GM21529 (cell line): ENCODE data around the gene SLC22A23.
A peak's percentile ranks its signal among the peaks of the same experiment; 100 is the strongest.
"Not testable (repeated sequence)": the region's sequence is repeated elsewhere in the genome, so short reads cannot be mapped to it uniquely, and the experiment has no call there.

Experiments
- ATAC-seq: cut with Tn5 transposase; IDR thresholded peaks from one replicate; pipeline ENCODE4 v1.9.1; 2021; ENCODE audit not compliant: unreplicated experiment

The SLC22A23 gene

DNA sequence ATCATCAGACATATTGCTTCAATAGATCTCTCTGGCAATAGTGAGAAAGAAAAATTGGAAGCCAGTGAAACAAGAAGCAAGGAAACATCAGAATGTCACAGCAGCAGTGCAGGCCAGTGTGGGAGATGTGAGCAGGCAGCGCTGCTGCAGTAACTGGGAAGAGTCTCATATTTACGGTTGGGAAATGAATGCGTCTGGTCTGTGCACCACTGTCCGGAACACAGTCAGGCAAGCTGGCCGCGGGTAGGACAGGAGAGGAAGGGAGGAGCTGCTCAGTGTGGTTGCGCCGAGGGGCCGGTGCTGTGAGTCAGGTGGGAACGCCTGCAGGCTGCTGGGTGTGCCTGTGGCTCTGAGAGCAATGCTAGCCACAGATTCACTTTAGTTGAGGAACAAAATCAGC, 204.5 kb downstream of the SLC22A23 start:
- no peak for ATAC-seq

DNA sequence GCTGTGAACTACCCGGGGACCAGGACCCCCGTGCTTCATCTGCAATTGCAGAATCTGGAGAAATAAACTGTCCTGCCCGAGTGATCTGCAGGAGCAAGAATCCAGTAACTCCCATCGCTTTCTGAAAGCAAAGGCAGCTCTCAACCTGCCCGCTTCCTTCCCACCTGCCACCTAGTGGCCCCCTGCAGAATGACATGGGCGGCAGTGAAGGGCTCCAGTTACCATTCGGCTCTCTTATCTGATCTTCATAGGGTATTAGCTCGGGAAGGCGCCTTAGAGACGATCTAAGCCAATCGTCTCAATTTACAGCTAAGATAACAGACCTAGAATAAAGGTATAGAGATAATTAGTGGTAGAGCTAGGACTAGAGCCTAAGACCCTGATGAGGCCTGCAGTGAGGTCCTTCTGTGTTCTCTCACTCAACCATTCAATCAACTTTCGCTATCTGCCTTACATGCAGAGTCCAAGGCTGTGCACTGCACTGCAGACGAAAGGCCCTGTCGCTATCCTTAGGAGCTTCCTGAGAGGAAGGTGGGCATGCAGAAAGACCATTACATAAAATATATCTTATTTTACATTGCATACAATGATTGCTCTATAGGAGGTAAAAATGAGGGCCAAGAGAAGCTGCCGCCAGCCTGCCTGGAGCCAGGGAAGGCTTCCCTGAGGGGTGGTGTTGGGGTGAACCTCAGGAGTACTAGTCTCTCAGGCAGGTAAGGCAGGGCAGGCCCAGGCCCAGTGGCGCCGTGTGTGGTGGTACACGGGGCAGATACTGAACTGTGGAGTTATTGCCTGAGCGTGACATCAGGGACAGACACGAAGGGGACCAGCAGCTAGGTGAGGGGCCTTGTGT, 205.2 kb downstream of the SLC22A23 start:
- peak; percentile 72 for ATAC-seq

DNA sequence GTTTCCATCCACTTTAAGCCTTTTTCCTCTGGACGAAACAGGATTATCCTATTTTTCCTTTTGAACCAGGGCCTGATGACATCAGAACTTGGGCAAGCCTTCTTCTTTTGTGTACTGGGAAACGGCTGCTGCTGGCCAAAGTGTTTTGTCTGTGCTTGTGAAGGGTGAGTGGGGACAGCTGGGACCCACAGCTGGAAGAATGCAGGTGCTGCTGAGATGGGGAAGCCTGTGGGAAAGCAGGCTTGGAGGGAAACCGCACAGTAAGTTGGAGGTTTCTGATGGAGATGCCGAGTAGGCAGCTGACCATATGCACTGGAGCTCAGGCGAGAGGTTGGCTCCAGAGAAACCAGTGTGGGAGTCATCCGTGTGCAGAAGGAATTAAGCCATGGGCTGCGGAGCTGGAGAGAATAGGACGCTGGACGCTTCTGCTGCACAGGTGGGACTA, 206.6 kb downstream of the SLC22A23 start:
- ATAC-seq: no peak

DNA sequence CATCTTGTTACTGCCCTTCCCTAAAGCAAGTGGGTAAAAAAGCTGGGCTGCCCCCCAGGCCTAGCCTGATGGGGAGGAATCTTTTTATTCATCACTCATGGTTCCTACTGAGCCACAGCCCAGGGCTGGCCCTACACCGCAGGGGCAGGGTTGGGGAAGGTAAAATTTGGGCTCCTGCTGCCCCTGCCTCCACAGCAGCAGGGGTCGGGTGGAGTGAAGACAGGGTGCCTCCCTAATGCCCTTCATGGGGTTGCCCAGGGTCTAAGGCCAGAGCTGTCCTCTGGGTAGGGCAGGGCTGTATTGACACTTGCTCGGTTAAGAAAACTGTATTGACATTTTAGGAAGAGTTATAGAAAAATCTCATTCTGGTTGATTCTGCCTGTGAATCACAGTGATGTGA, 207.0 kb downstream of the SLC22A23 start:
- ATAC-seq: no peak

DNA sequence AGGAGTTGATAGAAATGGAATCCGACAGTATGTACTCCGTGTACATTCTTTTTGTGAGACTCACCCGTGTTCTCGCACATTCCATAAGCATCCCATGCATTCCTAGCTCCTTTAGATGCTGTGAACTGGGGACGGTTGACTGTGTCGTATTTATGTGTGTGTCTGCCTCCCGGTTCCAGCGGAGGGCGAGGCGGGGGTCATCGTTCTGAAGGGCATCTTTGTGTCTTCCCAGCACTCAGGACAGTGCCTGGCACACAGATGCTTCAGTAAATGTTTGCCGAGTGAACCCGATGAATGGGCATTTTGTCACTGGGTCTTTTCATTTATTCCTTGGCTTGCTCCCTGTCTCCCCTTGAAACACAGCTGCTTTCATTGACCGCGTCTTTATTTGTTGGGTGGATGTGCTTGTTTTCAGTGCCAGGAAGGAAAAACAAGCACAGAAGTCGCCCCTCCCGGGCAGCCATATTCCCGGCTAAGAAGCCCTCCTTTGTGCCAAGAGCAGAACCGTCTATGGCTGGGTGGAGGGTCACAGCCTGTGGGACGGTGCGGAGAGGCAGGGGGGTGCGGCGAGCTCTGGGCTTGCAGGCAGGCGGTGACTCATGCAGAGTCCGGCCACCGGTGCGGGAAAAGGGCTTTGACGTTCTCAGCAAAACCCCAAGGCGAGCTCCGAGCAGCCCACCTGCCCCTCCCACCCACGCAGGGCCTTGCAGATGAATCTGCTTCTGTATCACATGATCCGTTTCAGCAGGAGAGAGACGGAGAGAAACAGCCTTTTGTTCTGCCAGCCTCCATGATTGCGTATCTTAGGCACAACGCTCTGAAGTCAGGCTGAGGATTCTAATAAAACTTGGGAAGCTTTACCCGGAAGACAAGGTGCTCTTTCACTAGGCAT, 209.3 kb downstream of the SLC22A23 start:
- no peak for ATAC-seq

DNA sequence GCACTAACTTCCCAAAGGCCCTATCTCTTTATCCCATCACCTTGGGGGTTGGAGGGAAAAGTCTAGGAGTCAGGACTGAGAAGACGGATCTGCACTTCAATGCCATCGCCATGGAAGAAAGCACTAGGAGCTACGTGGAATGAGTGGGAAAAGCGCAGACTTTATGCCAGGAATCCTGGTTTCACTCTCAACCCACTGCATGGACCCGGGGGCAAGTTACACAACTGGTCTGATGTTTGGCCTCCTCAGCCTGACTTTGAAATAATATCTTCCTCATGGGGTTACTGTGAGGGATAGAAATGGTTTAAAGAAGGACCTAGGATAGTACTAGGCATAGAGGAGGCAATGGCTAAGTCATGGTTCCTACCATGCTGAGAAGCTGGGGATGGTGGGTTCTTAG, 211.6 kb downstream of the SLC22A23 start:
- ATAC-seq: no peak

DNA sequence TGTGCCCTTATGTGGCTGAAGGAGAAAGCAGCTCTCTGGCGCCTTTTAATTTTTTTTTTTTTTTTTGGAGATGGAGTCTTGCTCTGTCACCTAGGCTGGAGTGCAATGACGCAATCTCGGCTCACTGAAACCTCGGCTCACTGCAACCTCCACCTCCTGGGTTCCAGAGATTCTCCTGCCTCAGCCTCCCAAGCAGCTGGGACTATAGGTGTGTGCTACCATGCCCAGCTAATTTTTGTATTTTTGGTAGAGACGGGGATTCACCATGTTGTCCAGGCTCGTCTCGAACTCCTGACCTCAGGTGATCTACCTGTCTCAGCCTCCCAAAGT, 212.1 kb downstream of the SLC22A23 start:
- ATAC-seq: not testable (repeated sequence)

DNA sequence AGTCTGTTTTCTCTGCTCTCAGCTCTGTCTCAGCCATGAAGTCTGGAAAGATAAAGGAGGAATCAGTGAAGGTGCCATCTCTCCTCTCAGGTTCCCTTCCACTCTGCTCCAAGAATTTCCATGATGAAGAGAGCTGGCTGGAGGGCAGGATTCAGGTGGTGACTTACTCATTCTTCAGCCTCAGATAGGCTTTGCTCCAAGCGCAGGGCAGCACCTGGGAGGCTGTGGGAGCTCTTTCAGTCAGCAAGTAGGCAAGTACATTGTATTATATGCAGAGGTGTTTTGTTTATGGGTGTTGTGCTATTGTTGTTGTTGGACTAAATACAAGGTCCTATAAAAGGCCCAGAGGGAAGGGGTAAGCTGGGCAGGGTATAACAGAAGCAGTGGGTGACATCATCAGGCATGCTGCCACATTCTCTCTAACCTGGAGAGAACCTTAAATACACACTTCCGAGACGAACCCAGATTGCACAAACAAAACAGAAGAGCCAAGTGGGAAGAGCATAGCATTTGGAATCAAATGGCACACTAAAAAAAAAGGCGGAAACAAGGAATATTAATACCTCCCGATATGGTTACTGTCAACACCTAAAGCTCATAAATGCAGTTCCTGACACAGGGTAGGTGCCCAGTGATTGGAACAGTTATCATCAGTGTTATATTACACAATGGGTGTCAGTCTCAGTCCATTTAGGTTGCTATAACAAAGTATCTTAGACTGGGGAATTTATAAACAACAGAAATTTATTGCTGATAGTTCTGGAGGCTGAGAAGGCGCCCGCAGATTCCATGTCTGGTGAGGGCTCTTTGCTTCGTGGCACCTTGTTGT, 212.6 kb downstream of the SLC22A23 start:
- ATAC-seq: no peak

DNA sequence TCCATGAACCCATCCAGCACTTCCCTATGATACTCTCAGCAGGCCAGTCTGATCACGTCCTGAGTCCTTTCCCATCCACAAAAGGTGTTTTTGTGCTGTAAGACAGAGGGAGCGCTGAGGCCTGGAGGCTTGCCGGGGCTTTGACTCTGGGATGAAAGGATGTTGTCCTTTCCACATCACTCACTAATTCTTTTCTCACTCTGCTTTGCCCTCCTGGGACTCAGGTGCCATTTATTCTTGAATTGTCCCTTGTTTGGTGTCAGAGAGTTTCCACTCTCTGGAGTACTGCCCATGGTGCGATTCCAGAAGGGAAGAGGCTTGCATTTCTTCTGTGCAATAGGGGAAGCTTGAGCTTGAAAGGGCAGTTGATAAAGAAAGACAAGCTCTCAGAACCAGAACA, 214.1 kb downstream of the SLC22A23 start:
- no peak for ATAC-seq

DNA sequence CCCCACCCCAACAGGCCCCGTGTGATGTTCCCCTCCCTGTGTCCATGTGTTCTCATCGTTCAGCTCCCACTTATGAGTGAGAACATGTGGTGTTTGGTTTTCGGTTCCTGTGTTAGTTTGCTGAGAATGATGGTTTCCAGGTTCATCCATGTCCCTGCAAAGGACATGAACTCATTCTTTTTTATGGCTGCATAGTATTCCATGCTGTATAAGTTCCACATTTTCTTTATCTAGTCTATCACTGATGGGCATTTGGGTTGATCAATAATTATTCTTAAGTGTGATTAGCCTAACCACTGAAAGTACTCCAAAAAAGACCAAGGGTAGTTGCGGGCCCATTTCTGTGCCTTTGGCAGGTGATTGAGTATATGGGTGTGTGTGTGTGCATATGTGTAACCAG, 215.1 kb downstream of the SLC22A23 start:
- ATAC-seq: not testable (repeated sequence)

DNA sequence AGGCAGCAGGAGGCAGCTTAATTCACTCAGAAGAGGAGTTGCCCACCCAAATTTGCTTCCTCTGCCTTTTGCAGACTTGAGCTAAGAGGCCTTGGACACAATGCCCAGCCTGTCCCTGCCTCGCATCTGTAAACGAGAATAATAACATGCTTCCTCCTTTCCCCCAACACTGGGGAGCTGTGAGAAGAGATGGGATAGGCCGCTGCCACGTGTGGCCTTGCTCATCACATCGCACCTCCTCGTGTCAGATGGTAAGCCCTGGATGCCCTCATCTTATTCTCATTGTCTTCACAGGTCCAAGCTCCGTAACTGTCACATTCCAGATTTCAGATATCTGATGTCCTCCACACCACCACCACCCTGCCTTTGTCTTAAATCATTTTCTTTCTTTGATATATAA, 216.3 kb downstream of the SLC22A23 start:
- ATAC-seq: no peak

DNA sequence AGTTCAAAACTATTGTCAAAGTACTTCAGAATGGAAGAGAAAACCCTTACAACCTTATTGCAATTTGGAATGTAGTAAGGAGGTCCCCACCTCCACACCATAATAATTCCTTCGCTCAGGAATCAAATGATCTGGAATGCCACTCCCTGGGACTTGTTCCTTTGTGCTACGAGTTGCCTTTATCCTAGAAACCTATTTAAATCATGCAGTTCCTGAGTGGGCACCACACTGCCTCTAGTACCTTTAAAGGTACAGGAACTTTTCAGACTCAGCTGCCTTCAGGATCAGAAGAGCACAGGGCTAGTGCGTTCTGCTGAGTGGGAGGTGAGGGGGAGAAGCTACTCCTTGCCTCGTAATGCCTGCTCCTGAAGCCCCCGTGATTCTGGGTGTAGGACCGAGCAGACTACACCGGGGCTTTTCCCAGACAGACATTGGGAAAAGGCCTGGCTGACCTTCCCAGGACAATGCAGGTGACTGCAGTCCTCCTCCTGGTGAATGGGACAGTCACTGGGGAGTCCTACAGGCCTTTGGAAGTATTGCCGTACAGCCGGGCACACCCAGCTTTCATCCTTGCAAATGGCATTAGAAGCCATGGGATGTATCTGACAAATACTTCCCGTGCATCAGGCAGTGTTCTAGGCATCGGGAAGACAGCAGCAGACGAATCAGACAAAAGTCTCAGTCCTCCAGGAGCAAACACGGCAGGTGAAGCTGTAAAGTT, 217.6 kb downstream of the SLC22A23 start:
- no peak for ATAC-seq

DNA sequence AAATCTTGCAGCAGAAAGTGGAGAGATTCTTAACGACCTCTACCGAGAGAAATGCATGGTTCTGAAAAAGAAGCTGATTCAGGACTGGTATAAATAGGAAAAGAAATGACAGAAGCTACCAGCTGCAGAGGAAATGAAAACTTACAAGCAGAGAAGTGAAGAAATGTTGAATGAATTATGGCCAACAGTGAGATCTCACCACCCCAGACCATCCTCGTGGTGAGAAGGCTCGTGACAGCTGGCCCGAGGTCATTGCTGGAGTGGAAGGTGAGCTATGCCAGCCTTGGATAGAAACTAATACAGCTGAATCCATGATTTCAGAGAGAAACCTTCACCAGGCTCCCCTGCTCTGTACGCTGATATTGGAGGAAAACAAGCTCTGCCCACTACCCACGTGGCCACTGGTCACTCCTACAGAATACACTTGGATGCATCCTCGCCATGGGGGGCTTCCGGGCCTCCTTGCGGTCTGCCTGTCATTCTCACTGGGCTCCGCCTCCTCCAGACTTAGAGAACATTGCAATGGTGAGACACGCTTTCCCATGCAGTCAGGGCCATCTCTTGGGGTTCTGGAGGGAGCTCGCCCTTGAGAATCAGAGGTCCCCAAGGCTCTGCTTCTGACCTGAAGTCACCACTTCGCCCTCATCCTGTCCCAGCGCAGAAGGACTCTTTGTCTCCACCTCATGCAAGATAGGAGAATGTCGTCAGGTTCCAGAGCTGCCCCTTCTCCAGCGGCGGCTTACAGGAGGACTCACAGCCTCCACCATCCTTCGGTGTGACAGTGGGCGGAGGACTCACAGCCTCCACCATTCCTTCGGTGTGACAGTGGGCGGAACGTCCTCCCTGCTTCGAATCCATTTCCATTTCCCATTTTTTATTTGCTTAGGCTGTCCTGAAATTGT, 218.8 kb downstream of the SLC22A23 start:
- peak; percentile 62 for ATAC-seq

DNA sequence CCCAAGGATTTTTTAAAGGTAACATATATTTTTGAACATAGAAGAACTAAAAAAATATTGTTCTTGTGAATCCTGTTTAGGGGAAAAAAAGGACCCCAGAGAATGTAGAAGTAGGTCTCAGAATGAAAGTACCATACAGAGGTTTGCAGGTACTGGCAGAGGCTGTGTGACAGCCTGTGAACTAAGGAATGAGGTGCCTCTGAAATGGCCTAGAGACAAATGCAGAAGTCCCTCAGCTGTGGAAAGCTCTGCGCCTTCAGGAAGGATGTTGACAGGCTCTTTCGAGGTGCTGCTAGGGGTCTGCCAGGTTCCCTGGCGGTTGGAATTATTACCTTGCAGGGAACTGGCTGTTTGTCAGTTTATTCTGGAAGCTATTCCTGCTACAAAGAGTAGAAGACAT, 220.8 kb downstream of the SLC22A23 start:
- peak; percentile 41 for ATAC-seq

DNA sequence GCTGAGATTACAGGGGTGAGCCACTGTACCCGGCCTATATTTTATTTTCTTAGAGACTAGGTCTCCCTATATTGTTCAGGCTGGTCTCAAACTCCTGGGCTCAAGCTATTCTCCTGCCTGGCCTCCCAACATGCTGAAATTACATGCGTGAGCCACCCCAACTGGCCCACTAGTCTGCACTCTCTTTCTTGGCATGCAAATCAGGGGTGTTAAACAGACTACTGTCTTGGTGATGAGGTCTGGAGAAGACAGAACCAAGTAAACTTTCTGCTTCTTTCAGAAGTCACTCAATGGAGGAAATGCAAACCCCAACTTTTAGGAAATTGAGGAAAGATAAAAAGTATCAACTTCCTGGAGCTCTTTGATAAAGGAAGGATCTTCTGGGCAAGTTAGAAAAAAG, 221.4 kb downstream of the SLC22A23 start:
- no peak for ATAC-seq

DNA sequence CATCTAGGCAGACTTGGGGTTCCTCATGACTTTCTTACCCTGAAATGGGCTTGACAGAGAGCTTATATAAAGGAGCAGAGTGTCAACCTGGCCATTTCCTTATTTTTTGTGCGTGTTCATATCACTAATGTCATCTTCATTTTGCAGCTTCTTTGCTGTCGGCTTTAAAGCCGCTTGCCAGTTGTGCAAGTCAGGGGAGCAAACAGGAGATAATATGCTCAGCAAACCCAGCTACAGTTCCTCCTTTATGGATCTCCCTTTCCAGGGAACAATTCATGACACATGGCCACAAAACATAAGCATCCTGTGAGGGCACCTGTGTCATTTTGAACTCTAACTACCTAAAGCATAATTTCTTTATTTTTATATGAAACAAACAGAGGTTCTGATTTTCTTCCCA, 222.9 kb downstream of the SLC22A23 start:
- no peak for ATAC-seq

DNA sequence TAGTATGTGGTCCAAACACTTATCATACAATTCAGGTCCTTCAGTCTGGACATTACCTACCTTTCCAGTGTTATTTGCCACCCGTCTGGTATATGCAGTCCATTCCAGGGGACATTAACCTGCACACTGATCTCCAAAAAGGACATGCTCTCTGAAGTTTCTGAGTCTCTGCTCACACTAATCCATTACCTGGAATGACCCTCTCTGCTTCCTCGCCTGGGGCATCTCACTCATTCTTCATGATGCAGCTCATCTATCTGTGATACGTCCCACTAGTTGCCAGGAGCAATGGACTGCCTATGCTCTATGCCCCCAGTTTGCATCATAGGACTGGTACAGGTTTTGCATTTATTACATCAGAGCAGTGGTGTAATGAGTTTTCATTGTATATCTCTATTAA, 223.5 kb downstream of the SLC22A23 start:
- ATAC-seq: no peak

DNA sequence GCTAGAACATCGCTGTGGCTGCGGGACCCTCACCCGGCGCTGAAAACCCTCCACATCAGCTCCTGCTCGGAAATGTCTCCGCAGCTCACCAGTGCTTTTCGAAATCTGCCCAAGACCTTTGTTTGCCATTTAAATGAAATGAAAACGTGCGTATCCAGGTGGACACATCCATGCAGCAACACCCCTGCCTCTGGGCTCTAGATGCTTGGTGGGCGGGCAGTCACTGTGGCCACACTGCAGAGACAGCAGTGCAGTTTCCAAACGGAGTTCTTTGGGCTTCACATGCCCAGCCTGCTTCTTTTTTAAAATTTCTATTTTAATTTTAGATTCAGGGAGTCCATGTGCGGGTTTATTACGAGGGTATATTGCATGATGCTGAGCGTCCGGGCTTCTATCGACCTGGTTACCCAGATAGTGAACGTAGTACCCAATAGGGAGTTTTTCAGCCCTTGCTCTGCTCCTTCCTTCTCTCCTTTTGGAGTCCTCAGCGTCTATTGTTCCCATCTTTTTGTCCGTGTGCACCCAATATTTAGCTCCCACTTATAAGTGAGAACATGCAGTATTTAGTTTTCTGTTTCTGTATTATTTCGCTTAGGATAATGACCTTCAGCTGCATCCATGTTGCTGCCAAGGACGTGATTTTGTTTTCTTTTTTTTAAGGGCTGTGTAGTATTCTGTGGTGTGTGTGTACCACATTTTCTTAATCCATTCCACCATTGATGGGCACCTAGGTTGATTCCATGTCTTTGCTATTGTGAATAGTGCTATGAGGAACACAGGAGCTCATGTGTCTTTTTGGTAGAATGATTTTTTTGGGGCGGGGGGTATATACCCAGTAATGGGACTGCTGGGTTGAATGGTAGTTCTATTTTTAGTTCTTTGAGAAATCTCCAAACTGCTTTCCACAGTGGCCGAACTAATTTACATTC, 224.6 kb downstream of the SLC22A23 start:
- ATAC-seq: no peak
